Vagina (tissue), 2 donors: ENCODE measurements around the gene PI4KB. TPM values are rescaled to one million over a fixed set of nuclear protein-coding genes. Genes with fewer than 3 reads are reported as not detected.

Source experiments
- DNase-seq, 2 donors: peaks; one replicate each; pipeline ENCODE4 v3.0.0-alpha.2; 2017; ENCODE audit errors: extremely low spot score in 2 of 2
- H3K27ac ChIP-seq: fragments of 200-600 bp; sonication (generic); one replicate; pipeline ENCODE4 v1.5.1; 2019
- H3K27me3 ChIP-seq: fragments of 200-600 bp; sonication (generic); one replicate; pipeline ENCODE4 v1.5.1; 2019
- H3K36me3 ChIP-seq, 2 donors: fragments of 200-600 bp; sonication (generic); one replicate each; pipeline ENCODE4 v1.5.1; 2017 to 2019
- H3K4me1 ChIP-seq: fragments of 200-600 bp; sonication (generic); one replicate; pipeline ENCODE4 v1.5.1; 2019
- H3K4me3 ChIP-seq, 2 donors: fragments of 200-600 bp; sonication (generic); 1 replicate in 1 of 2; 2 replicates in 1 of 2; pipeline ENCODE4 v1.5.1; 2016 to 2019
- H3K9me3 ChIP-seq: fragments of 200-600 bp; sonication (generic); one replicate; pipeline ENCODE4 v1.5.1; 2019
- POLR2A ChIP-seq, 2 donors: fragments of 450-650 bp; IDR thresholded peaks; one replicate each; pipeline ENCODE4 v1.6.1; 2017; ENCODE audit warnings: antibody characterized with exemption in 2 of 2, mild to moderate bottlenecking in 2 of 2, moderate library complexity in 2 of 2
- POLR2AphosphoS5 ChIP-seq, 2 donors: sonication (generic); formaldehyde crosslinking; IDR thresholded peaks; one replicate each; pipeline ENCODE4 v1.9.0; 2017; ENCODE audit warnings: antibody characterized with exemption in 2 of 2, mild to moderate bottlenecking in 2 of 2, low read depth in 1 of 2; ENCODE audit not compliant: insufficient read depth in 1 of 2
- intact Hi-C: fragments of 100-400 bp; cut with DNase I; formaldehyde crosslinking; loops from one replicate; pipeline ENCODE4 v1.15.1; 2023
- total RNA-seq: library from RNA; depleted of rRNA; stranded (reverse); fragments of >200 nt; gene quantifications from one replicate; pipeline ENCODE4 v1.2.3, GENCODE V29; 2016
- TF ChIP-seq, protein P1 (sequence below), 3 experiments: fragments of 450-650 bp in 2 of 3; fragments of 200-600 bp in 1 of 3; sonication (generic) in 1 of 3; IDR thresholded peaks; one replicate each; pipeline ENCODE4 v1.5.1; 2017 to 2019; ENCODE audit warnings: antibody characterized with exemption in 3 of 3, mild to moderate bottlenecking in 2 of 3, moderate library complexity in 2 of 3

The PI4KB gene
- total RNA-seq, 1 donor from 2014 or later, result 69.0 TPM

- no peak for DNase-seq
- H3K36me3 ChIP-seq, result peaks cover 0 to 17% of the 10 kb centered on the region in 2 donors
- no peak overlapping the region for H3K4me3 ChIP-seq
- H3K27ac ChIP-seq, result no peak overlapping the region
- intact Hi-C loops, result loop anchor here (5.0 kb wide), 2 partner anchors 53 to 62 kb away; partner anchors contain the start of genes PSMB4 and ZNF687
- H3K9me3 ChIP-seq, result no peaks in the 10 kb centered on the region
- peaks cover 16% of the 10 kb centered on the region for H3K4me1 ChIP-seq
- H3K27me3 ChIP-seq, result no peaks in the 10 kb centered on the region
- TF ChIP-seq POLR2AphosphoS5 (IDR thresholded peaks at IDR 0.05; ENCODE audit: insufficient read depth in 1 of 2, low read depth in 1 of 2) (no peak), POLR2A (IDR thresholded peaks at IDR 0.05) (no peak)
- TF ChIP-seq, protein P1, sequence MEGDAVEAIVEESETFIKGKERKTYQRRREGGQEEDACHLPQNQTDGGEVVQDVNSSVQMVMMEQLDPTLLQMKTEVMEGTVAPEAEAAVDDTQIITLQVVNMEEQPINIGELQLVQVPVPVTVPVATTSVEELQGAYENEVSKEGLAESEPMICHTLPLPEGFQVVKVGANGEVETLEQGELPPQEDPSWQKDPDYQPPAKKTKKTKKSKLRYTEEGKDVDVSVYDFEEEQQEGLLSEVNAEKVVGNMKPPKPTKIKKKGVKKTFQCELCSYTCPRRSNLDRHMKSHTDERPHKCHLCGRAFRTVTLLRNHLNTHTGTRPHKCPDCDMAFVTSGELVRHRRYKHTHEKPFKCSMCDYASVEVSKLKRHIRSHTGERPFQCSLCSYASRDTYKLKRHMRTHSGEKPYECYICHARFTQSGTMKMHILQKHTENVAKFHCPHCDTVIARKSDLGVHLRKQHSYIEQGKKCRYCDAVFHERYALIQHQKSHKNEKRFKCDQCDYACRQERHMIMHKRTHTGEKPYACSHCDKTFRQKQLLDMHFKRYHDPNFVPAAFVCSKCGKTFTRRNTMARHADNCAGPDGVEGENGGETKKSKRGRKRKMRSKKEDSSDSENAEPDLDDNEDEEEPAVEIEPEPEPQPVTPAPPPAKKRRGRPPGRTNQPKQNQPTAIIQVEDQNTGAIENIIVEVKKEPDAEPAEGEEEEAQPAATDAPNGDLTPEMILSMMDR (IDR thresholded peaks at IDR 0.05), result no peak
These were observed 17.1 kb upstream of the PI4KB start for GRCh38 chr1:151344291-151344690.

GRCh38 chr1:151343587-151343986, 16.4 kb upstream of the PI4KB start:
- no peak for TF ChIP-seq POLR2AphosphoS5 (IDR thresholded peaks at IDR 0.05; ENCODE audit: insufficient read depth in 1 of 2, low read depth in 1 of 2)
- TF ChIP-seq, protein P1 (IDR thresholded peaks at IDR 0.05), result no peak
- no peak for TF ChIP-seq POLR2A (IDR thresholded peaks at IDR 0.05)
- DNase-seq, result no peak
- Histone ChIP-seq H3K36me3 (peaks cover 0 to 17% of the 10 kb centered on the region in 2 donors), H3K27me3 (no peaks in the 10 kb centered on the region), H3K9me3 (no peaks in the 10 kb centered on the region), H3K4me3 (no peak overlapping the region), H3K4me1 (peaks cover 16% of the 10 kb centered on the region), H3K27ac (no peak overlapping the region)
- intact Hi-C loops, result loop anchor here (5.0 kb wide), 2 partner anchors 54 to 61 kb away; partner anchors contain the start of genes PSMB4 and ZNF687

DNA sequence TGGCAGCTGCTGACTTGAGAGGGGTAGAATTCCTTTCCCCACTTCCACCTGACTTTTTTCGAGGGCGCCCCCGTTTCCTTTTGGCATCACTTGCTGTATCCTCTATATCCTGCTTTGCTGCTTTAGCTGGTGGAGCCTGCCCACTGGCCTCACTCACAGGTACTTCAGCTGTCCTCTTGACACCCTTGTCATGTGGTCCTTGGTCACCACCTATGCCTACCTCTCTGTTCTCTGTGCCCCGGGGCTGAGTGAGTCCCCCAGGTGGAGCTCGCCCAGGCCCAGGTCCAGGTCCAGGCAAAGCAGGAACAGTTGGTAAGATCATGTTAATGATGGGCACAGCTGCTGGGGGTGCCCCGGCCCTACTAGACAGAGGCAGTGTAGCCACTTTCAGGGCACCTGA, 15.4 kb upstream of the PI4KB start:
- intact Hi-C loops, result loop anchor here (5.0 kb wide), 2 partner anchors 55 to 60 kb away; partner anchors contain the start of genes PSMB4 and ZNF687
- peaks cover 12% of the 10 kb centered on the region for H3K4me1 ChIP-seq
- H3K36me3 ChIP-seq, result peaks cover 0 to 17% of the 10 kb centered on the region in 2 donors
- H3K4me3 ChIP-seq, result no peak overlapping the region
- TF ChIP-seq POLR2AphosphoS5 (IDR thresholded peaks at IDR 0.05; ENCODE audit: insufficient read depth in 1 of 2, low read depth in 1 of 2) (no peak), POLR2A (IDR thresholded peaks at IDR 0.05) (no peak)
- TF ChIP-seq, protein P1 (IDR thresholded peaks at IDR 0.05), result no peak
- DNase-seq, result no peak
- H3K27me3 ChIP-seq, result no peaks in the 10 kb centered on the region
- H3K27ac ChIP-seq, result no peak overlapping the region
- no peaks in the 10 kb centered on the region for H3K9me3 ChIP-seq

- intact Hi-C loops, result loop anchor here (5.0 kb wide), 2 partner anchors 55 to 60 kb away; partner anchors contain the start of genes PSMB4 and ZNF687
- DNase-seq, result no peak
- Histone ChIP-seq H3K27me3 (no peaks in the 10 kb centered on the region), H3K36me3 (peaks cover 0 to 17% of the 10 kb centered on the region in 2 donors), H3K4me1 (peaks cover 11% of the 10 kb centered on the region), H3K9me3 (no peaks in the 10 kb centered on the region), H3K4me3 (no peak overlapping the region), H3K27ac (no peak overlapping the region)
- TF ChIP-seq POLR2AphosphoS5 (IDR thresholded peaks at IDR 0.05; ENCODE audit: insufficient read depth in 1 of 2, low read depth in 1 of 2) (no peak), POLR2A (IDR thresholded peaks at IDR 0.05) (no peak)
- TF ChIP-seq, protein P1 (IDR thresholded peaks at IDR 0.05), result no peak
These were observed 14.8 kb upstream of the PI4KB start for GRCh38 chr1:151342021-151342420.
